Measurements from ENCODE around the gene ABHD12. TPM values are rescaled to one million over a fixed set of nuclear protein-coding genes. Genes with fewer than 3 reads are reported as not detected.

ABHD12 gene
- total and polyA plus RNA-seq, 10 of the 15 experiments (the other 5 are each of a cell fraction or from before 2014, with no cell fraction given) = 1.5 to 61.8 (median 26.7) TPM

DNA sequence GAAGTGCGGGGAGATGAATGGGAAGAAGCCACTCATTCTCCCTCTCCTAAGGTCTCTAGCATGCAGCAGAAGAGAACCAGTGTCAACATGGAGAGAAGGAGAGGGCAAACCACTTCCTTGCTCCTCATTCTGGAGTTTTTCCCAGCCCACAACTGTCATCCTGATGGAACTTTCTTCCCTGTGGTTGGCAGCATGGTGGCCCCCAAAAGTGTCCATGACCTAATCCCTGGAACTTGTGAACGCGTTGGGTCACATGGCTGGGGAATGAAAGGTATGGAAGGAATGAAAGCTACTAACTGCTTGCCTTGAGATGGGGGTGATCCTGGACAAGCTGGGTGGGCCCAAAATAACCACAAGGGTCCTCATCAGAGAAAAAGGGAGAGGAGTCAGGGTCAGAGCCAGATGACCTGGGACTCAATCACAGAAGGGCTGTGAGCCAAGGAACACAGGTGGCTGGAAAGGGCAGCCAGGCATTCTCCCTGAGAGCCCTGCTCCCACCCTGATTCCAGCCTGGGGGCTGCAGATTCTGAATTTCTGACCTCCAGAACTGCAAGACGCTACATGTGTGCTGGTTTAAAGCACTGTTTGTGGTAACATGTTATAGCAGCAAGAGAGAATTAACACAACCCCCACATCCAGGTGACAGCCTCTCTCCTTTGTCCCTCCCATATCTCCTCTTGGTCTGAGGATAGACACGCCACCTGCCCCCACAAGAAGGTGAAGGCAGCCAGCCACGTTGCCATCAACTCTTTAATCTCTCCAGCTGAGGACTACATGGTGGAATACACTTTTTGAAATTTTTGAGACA, 79.5 kb downstream of the ABHD12 start:
- peak overlapping the region; percentile 71 for H2AFZ ChIP-seq (ENCODE audit: control insufficient read depth, low read depth, low read length)
- ATAC-seq (no peak), FAIRE-seq (peak; percentile 13), DNase-seq (ENCODE audit: low read depth, low spot score) (no peak)
- H3K9me3 ChIP-seq (replicated peaks; ENCODE audit: control insufficient read depth, insufficient read depth, low read length) = no peaks in the 10 kb centered on the region
- no peaks in the 10 kb centered on the region for H3K27me3 ChIP-seq (replicated peaks in 1 of 2; ENCODE audit: control insufficient read depth in 2 of 2, insufficient read depth in 2 of 2, low read length in 1 of 2)
- no peaks in the 10 kb centered on the region; the same call in 1 of the 2 replicates for H3K79me2 ChIP-seq (ENCODE audit: control insufficient read depth, insufficient read depth, low read length)
- H4K20me1 ChIP-seq (ENCODE audit: control insufficient read depth, insufficient read depth) = no peaks in the 10 kb centered on the region
- TF ChIP-seq MXI1 (IDR thresholded peaks at IDR 0.05; ENCODE audit: low read depth, low read length) (0 out of 2 replicates have a peak, but pooled peaks have one; percentile 11), IKZF2 (IDR thresholded peaks at IDR 0.05) (peak in 1 of 2 experiments; percentile 62; a peak in 2 of 4 replicates), IKZF1 (conservative IDR thresholded peaks at IDR 0.05) (peak; percentile 72; the same call in 1 of the 2 replicates), ZNF217 (IDR thresholded peaks at IDR 0.05) (no peak)
- ChIA-PET RAD21 (ENCODE audit: unreplicated experiment) (interaction anchor here (0.7 to 3.5 kb wide), 4 partner anchors 8 to 96 kb away, joined by 3 to 29 read pairs (median 3); partner anchors contain the start of gene GINS1), CTCF (interaction anchor here (0.6 to 2.6 kb wide), 8 partner anchors 8 to 98 kb away, joined by 3 to 23 read pairs (median 3); partner anchors contain the start of gene GINS1), SMC1A (ENCODE audit: uncharacterized antibody, unreplicated experiment) (interaction anchor here (0.6 to 2.4 kb wide), 9 partner anchors 11 to 97 kb away, joined by 3 to 39 read pairs (median 3); partner anchors contain the start of gene GINS1), POLR2A (no interaction called here)
- peak overlapping the region; percentile 83 for H3K4me2 ChIP-seq (ENCODE audit: control insufficient read depth, insufficient read depth)
- in situ Hi-C loops (cut with MboI) = no loop called here
- 50% methylated on average over 6 of the region's 6 CpGs for WGBS (ENCODE audit: insufficient coverage, insufficient replicate concordance, low lambda C conversion rate, missing lambda C conversion rate)
- peak overlapping the region; percentile 92 for H3K27ac ChIP-seq (ENCODE audit: control insufficient read depth, insufficient read depth)
- peaks cover 10 to 14% of the 10 kb centered on the region in 2 experiments; a peak in 3 of 4 replicates for H3K36me3 ChIP-seq (ENCODE audit: control insufficient read depth in 2 of 2, insufficient read depth in 2 of 2, low read length in 1 of 2)
- peak overlapping the region; percentile 55; the same call in 1 of the 2 replicates for H3K4me3 ChIP-seq
- BruUV-seq (replicated peaks) = no TSS peak
- peak overlapping the region; percentile 53 for H3K9ac ChIP-seq (ENCODE audit: control insufficient read depth, insufficient read depth, low read length)
- intact Hi-C loops (cut with micrococcal nuclease; ENCODE audit: unreplicated experiment) = loop anchor here (10.0 kb wide), 1 partner anchor 314 kb away; the partner anchor contains the start of gene NANP
- peaks cover 33% of the 10 kb centered on the region for H3K4me1 ChIP-seq (ENCODE audit: control insufficient read depth, insufficient read depth, low read length)
